Measurements from ENCODE around the gene TAS1R3.
A peak's percentile ranks its signal among the peaks of the same experiment; 100 is the strongest.
"Not testable (repeated sequence)": the region's sequence is repeated elsewhere in the genome, so short reads cannot be mapped to it uniquely, and the experiment has no call there.

TAS1R3 gene

GRCh38 chr1:1309251-1310108 lies 21.6 kb upstream of the TAS1R3 start:
- no peak for DNase-seq

GRCh38 chr1:1310109-1310385 lies 21.0 kb upstream of the TAS1R3 start:
- no peak for DNase-seq

GRCh38 chr1:1310476-1311053 lies 20.5 kb upstream of the TAS1R3 start:
- DNase-seq = no peak

GRCh38 chr1:1311107-1312104 lies 19.7 kb upstream of the TAS1R3 start:
- no peak for DNase-seq

GRCh38 chr1:1312450-1313314 lies 18.4 kb upstream of the TAS1R3 start:
- no peak for DNase-seq

- DNase-seq = no peak
Measured at GRCh38 chr1:1313500-1314236, 17.4 kb upstream of the TAS1R3 start.

GRCh38 chr1:1314237-1314586 lies 16.9 kb upstream of the TAS1R3 start:
- DNase-seq = no peak

GRCh38 chr1:1314678-1315335 lies 16.3 kb upstream of the TAS1R3 start:
- DNase-seq = no peak

GRCh38 chr1:1315435-1315954 lies 15.6 kb upstream of the TAS1R3 start:
- DNase-seq = no peak

GRCh38 chr1:1316199-1316598 lies 14.9 kb upstream of the TAS1R3 start:
- DNase-seq = not testable (repeated sequence)

- DNase-seq = no peak
Measured at GRCh38 chr1:1317420-1317819, 13.7 kb upstream of the TAS1R3 start.

- no peak for DNase-seq
Measured at GRCh38 chr1:1318131-1318652, 12.9 kb upstream of the TAS1R3 start.

- DNase-seq = no peak
Measured at GRCh38 chr1:1318777-1319645, 12.1 kb upstream of the TAS1R3 start.

GRCh38 chr1:1319646-1319941 lies 11.5 kb upstream of the TAS1R3 start:
- DNase-seq = no peak

GRCh38 chr1:1320666-1321448 lies 10.2 kb upstream of the TAS1R3 start:
- DNase-seq = no peak

- DNase-seq = no peak
Measured at GRCh38 chr1:1321477-1321876, 9.6 kb upstream of the TAS1R3 start.

GRCh38 chr1:1322418-1322817 lies 8.7 kb upstream of the TAS1R3 start:
- no peak for DNase-seq

- DNase-seq = no peak
Measured at GRCh38 chr1:1322952-1323351, 8.1 kb upstream of the TAS1R3 start.

- DNase-seq = peak; percentile 28
Measured at GRCh38 chr1:1324084-1324523, 7.0 kb upstream of the TAS1R3 start.
